Smooth muscle cell (in vitro differentiated cells): ENCODE measurements around the gene ZNF148. TPM values are rescaled to one million over a fixed set of nuclear protein-coding genes. Genes with fewer than 3 reads are reported as not detected.

ENCODE experiments used
- DNase-seq: peaks from one replicate; lab custom pipeline; 2025; ENCODE audit not compliant: unreplicated experiment; lab: John Stamatoyannopoulos, UW
- H2AFZ ChIP-seq: fragments of 200-600 bp; sonication (generic); 2 replicates; pipeline ENCODE4 v1.6.0; 2016; ENCODE audit warnings: antibody characterized with exemption, low read depth, mild to moderate bottlenecking
- H3F3A ChIP-seq: fragments of 200-600 bp; sonication (generic); 2 replicates; pipeline ENCODE4 v1.6.0; 2017; ENCODE audit warnings: antibody characterized with exemption, low read depth
- H3K27ac ChIP-seq: fragments of 200-600 bp; sonication (generic); 2 replicates; pipeline ENCODE4 v1.5.1; 2016; ENCODE audit warnings: low read depth, mild to moderate bottlenecking
- H3K27me3 ChIP-seq: fragments of 200-600 bp; sonication (generic); 2 replicates; pipeline ENCODE4 v1.6.1; 2016; ENCODE audit warnings: low read depth, mild to moderate bottlenecking
- H3K36me3 ChIP-seq: fragments of 200-600 bp; sonication (generic); 2 replicates; pipeline ENCODE4 v1.5.1; 2016; ENCODE audit warnings: low read depth
- H3K4me1 ChIP-seq: fragments of 200-600 bp; sonication (generic); 2 replicates; pipeline ENCODE4 v1.5.1; 2016; ENCODE audit warnings: low read depth
- H3K4me2 ChIP-seq: fragments of 200-600 bp; sonication (generic); 2 replicates; pipeline ENCODE4 v1.6.0; 2016; ENCODE audit warnings: mild to moderate bottlenecking
- H3K4me3 ChIP-seq: fragments of 200-600 bp; sonication (generic); 2 replicates; pipeline ENCODE4 v1.5.1; 2016; ENCODE audit warnings: mild to moderate bottlenecking
- H3K79me2 ChIP-seq: fragments of 200-600 bp; sonication (generic); 2 replicates; pipeline ENCODE4 v1.6.0; 2016; ENCODE audit warnings: low read depth, mild to moderate bottlenecking
- H3K9ac ChIP-seq: fragments of 200-600 bp; sonication (generic); 2 replicates; pipeline ENCODE4 v1.6.0; 2016; ENCODE audit warnings: low read depth
- H3K9me3 ChIP-seq: fragments of 200-600 bp; sonication (generic); replicated peaks from 2 replicates; pipeline ENCODE4 v1.5.1; 2016; ENCODE audit warnings: low read depth
- H4K20me1 ChIP-seq: fragments of 200-600 bp; sonication (generic); 2 replicates; pipeline ENCODE4 v1.6.0; 2016; ENCODE audit warnings: low read depth
- CTCF ChIP-seq: fragments of 200-600 bp; sonication (generic); IDR thresholded peaks from 2 replicates; pipeline ENCODE4 v1.5.1; 2017; ENCODE audit warnings: borderline replicate concordance, mild to moderate bottlenecking, antibody characterized with exemption; ENCODE audit not compliant: insufficient read depth, poor library complexity, severe bottlenecking
- WGBS: methylation state at CpG from one replicate; pipeline ENCODE4 v1.1.7; 2016; ENCODE audit warnings: low lambda C conversion rate; 5-methylcytosine and 5-hydroxymethylcytosine counted together
- polyA plus RNA-seq: library from polyadenylated mRNA; unstranded; fragments of >200 nt; fragmentation: Nextera tagmentation; extraction: Ambion mirVana; gene quantifications from 2 replicates; pipeline ENCODE4 v1.2.1, GENCODE V29; 2016
- total RNA-seq: library from RNA; depleted of rRNA; stranded (reverse); fragments of >200 nt; gene quantifications from 2 replicates; pipeline ENCODE4 v1.2.3, GENCODE V29; 2014

Gene ZNF148
- total and polyA plus RNA-seq, 2 experiments from 2014 or later: 23.6 to 27.7 TPM

- DNase-seq: no peak
- Histone ChIP-seq H3F3A (peaks cover 4% of the 10 kb centered on the region), H3K4me1 (no peaks in the 10 kb centered on the region), H3K36me3 (peaks cover 9% of the 10 kb centered on the region), H3K27me3 (no peaks in the 10 kb centered on the region), H3K9ac (no peak overlapping the region), H3K27ac (peak overlapping the region; percentile 45), H2AFZ (no peak overlapping the region), H3K79me2 (peaks cover 6% of the 10 kb centered on the region), H3K9me3 (no peaks in the 10 kb centered on the region), H4K20me1 (peaks cover 7% of the 10 kb centered on the region), H3K4me3 (no peak overlapping the region), H3K4me2 (peak overlapping the region; percentile 27)
- no peak for TF ChIP-seq CTCF
- WGBS: 62% methylated on average over 3 of the region's 3 CpGs
Observed at GRCh38 chr3:125231895-125232294, 143.2 kb downstream of the ZNF148 start.

GRCh38 chr3:125229707-125230106 is 145.4 kb downstream of the ZNF148 start:
- Histone ChIP-seq H3K4me3 (no peak overlapping the region), H3K36me3 (peaks cover 9% of the 10 kb centered on the region), H3K9ac (no peak overlapping the region), H3K4me1 (no peaks in the 10 kb centered on the region), H4K20me1 (peaks cover 7% of the 10 kb centered on the region), H2AFZ (no peak overlapping the region), H3K79me2 (peaks cover 6% of the 10 kb centered on the region), H3K27me3 (no peaks in the 10 kb centered on the region), H3K4me2 (no peak overlapping the region), H3K9me3 (no peaks in the 10 kb centered on the region), H3K27ac (no peak overlapping the region), H3F3A (no peaks in the 10 kb centered on the region)
- TF ChIP-seq CTCF: no peak
- WGBS: 100% methylated on average over 1 of the region's 1 CpG
- no peak for DNase-seq

GRCh38 chr3:125229168-125229567 is 146.0 kb downstream of the ZNF148 start:
- Histone ChIP-seq H3K27me3 (no peaks in the 10 kb centered on the region), H3K27ac (no peak overlapping the region), H2AFZ (no peak overlapping the region), H3F3A (no peaks in the 10 kb centered on the region), H3K4me3 (no peak overlapping the region), H3K36me3 (peaks cover 9% of the 10 kb centered on the region), H3K4me2 (no peak overlapping the region), H3K9me3 (no peaks in the 10 kb centered on the region), H4K20me1 (peaks cover 7% of the 10 kb centered on the region), H3K79me2 (peaks cover 6% of the 10 kb centered on the region), H3K9ac (no peak overlapping the region), H3K4me1 (no peaks in the 10 kb centered on the region)
- TF ChIP-seq CTCF: no peak
- 82% methylated on average over 7 of the region's 7 CpGs for WGBS
- DNase-seq: no peak

- H3K79me2 ChIP-seq: no peaks in the 10 kb centered on the region
- 96% methylated on average over 3 of the region's 3 CpGs for WGBS
- H3K36me3 ChIP-seq: no peaks in the 10 kb centered on the region
Observed at GRCh38 chr3:125221831-125222230, 153.3 kb downstream of the ZNF148 start.

More at GRCh38 chr3:125221831-125222230, 153.3 kb downstream of the ZNF148 start:
- Histone ChIP-seq H3K4me2 (no peak overlapping the region), H3F3A (no peaks in the 10 kb centered on the region), H3K27ac (no peak overlapping the region), H2AFZ (no peak overlapping the region), H3K4me1 (peaks cover 3% of the 10 kb centered on the region), H3K27me3 (no peaks in the 10 kb centered on the region), H3K4me3 (no peak overlapping the region), H3K9ac (no peak overlapping the region), H3K9me3 (no peaks in the 10 kb centered on the region), H4K20me1 (no peaks in the 10 kb centered on the region)
- no peak for TF ChIP-seq CTCF
- DNase-seq: no peak
